Raji (cell line): Measurements from ENCODE around the gene VAV1.

Source experiments
- POLR2A ChIP-seq: IDR thresholded peaks from 2 replicates; pipeline ENCODE4 v1.6.1; 2011; ENCODE audit warnings: low read depth, low read length, control low read depth; ENCODE audit not compliant: insufficient read depth

The VAV1 gene, protein sequence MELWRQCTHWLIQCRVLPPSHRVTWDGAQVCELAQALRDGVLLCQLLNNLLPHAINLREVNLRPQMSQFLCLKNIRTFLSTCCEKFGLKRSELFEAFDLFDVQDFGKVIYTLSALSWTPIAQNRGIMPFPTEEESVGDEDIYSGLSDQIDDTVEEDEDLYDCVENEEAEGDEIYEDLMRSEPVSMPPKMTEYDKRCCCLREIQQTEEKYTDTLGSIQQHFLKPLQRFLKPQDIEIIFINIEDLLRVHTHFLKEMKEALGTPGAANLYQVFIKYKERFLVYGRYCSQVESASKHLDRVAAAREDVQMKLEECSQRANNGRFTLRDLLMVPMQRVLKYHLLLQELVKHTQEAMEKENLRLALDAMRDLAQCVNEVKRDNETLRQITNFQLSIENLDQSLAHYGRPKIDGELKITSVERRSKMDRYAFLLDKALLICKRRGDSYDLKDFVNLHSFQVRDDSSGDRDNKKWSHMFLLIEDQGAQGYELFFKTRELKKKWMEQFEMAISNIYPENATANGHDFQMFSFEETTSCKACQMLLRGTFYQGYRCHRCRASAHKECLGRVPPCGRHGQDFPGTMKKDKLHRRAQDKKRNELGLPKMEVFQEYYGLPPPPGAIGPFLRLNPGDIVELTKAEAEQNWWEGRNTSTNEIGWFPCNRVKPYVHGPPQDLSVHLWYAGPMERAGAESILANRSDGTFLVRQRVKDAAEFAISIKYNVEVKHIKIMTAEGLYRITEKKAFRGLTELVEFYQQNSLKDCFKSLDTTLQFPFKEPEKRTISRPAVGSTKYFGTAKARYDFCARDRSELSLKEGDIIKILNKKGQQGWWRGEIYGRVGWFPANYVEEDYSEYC

DNA sequence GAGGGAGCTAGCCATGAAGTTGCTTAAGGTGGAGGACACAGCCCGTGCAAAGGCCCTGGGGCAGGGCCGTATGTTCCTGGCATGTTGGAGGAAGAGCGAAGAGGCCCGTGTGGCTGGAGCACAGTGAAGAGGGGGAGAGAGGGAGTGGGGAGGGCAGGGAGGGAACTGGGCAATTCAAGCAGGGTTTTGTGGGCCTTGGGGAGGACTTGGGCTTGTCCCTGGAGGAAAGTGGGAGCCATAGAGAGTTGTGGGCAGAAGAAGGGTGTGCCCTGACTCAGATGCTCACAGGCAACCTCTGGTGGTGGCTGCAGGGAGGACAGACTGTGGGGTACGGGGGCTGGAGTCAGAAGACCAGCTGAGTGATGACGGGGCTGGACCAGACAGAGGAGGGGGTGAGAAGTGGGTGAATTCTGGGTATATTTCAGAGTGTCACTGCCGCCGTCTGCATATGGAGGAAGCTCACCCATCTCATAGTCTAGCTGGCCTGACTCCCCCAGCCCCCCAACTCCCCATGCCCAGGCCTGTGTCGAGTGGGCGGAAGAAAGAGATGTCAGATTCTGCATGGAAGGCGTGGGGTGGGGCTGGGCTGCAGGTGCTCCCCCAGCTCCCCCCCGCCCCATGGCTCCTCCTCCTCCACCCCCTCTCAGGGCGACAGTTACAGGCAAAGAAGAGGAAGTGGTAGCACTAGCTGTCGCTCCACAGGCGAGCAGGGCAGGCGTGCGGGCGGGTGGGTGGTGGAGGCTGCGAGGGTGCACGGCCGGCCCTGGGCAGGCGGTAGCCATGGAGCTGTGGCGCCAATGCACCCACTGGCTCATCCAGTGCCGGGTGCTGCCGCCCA, at the start of gene VAV1:
Gene VAV1, plus strand, starts transcription at position 681 of the 838 bp plus-strand sequence. Its CDS starts 100 bp downstream, at position 781.
- peak; percentile 89 for TF ChIP-seq POLR2A

DNA sequence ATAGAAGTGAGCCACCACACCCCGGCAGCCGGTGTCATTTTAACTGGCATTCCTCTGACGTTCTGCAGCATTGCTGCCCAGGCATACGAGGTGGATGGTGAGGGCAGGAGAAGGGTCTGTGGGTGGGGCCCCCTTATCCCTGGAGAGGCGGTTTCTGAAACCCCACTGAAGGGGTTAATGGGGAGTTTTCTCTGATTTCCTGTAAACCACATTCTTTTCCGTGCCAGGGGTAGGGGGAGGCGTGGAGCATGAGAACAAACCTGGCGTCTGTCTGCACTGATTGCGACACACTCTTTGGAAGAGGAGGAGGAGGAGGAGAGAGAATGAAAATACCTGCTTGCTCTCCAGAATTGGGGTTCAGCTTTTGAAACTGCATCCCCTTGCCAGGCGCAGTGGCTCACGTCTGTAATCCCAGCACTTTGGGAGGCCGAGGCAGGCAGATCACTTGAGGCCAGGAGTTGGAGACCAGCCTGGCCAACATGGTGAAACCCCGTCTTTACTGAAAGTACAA, 49.3 kb upstream of the VAV1 start:
- TF ChIP-seq POLR2A: no peak

- TF ChIP-seq POLR2A: no peak
Observed at GRCh38 chr19:6723738-6724137, 48.8 kb upstream of the VAV1 start.

GRCh38 chr19:6724631-6725492, 47.6 kb upstream of the VAV1 start:
- TF ChIP-seq POLR2A: no peak

DNA sequence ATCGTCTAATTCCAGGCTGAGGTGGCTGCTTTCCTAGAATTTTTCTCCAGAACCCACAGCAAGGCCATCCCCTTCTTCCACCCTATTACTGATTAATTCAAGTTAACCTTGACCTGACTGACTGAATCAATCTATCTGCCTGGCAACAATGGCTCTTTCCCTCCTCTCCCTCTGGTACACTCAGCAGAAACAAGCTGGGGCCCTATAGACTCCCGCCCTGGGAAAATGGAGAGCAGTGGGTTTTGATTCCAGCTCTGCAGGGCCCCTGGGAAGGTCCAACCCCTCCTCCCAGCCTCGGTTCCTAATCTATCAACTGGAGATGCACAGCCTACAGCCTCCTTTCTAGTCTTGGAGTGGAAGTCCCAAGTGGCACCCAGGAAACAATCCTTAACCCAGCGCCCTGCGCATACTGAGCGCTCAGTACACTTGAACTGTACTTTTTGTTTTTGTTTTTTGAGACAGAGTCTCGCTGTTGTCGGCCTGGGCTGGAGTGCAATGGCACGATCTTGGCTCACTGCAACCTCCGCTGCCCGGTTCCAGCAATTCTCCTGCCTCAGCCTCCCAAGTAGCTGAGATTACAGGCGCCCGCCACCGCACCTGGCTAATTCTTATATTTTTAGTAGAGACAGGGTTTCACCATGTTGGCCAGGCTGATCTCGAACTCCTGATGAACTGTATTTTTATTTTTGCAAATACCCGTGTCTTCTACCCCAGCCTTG, 46.8 kb upstream of the VAV1 start:
- no peak for TF ChIP-seq POLR2A

GRCh38 chr19:6728346-6728745, 44.2 kb upstream of the VAV1 start:
- no peak for TF ChIP-seq POLR2A

DNA sequence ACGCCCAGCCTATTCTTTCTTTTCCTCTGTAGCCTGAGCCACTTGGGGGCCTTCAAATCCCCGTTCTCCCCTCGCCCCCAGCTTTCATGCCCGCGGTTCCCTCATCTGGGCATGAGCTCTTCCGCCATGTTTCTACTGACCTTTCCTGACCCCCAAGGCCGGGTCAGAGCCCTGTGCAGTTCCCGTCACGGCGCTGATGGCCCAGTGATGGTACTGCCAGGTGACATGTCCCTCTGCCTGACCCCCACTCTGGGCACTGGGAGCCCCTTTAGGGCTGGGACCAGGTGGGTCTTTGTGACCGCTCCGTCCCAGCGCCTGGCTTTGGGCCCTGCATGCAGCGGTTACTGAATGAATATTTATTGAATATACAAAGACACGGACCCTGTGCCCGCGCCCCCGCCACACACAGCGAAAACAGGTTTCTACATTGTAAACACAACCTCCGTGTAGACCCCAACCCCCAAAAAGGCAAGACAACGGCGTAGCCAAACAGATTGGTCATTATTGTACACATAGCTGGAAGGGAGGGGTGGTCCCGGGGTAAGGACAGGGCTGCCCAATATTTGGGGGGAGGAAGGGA, 42.8 kb upstream of the VAV1 start:
- no peak for TF ChIP-seq POLR2A

- no peak for TF ChIP-seq POLR2A
Observed at GRCh38 chr19:6730153-6730804, 42.2 kb upstream of the VAV1 start.

DNA sequence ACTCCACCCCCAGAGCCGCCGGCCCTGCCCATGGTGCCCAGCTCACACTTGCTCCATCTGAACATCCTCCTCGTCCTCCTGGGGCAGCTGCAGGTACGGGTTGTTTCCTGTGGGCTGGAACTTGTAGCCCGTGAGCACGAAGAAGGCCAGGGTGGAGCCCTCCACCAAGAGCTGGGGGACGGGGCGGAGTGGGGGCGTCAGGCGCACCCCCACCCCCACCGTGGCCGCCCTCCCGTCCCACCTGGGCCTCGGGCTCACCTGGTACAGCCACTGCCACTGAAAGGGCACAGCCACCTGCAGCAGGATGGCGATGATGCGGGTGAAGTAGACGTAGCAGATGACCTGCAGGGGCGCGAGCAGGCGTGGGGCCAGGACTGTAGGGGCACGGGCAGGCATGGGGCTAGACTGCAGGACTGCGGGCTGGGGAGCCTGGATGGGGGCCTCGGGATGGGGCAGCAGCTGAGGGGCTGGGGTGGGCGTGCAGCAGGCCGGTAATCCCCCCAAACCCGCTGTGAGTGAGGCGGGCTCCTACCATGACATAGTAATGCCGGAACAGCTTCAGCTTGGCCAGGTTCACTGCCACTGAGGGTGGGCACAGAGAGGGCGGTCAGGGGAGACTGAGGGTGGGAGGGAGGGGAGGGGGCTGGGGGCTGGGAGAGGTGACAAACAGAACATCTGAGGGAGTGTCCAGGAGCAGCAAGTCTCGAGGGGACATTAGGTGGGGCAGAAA, 41.4 kb upstream of the VAV1 start:
- TF ChIP-seq POLR2A: no peak

- no peak for TF ChIP-seq POLR2A
Observed at GRCh38 chr19:6731822-6732221, 40.7 kb upstream of the VAV1 start.

DNA sequence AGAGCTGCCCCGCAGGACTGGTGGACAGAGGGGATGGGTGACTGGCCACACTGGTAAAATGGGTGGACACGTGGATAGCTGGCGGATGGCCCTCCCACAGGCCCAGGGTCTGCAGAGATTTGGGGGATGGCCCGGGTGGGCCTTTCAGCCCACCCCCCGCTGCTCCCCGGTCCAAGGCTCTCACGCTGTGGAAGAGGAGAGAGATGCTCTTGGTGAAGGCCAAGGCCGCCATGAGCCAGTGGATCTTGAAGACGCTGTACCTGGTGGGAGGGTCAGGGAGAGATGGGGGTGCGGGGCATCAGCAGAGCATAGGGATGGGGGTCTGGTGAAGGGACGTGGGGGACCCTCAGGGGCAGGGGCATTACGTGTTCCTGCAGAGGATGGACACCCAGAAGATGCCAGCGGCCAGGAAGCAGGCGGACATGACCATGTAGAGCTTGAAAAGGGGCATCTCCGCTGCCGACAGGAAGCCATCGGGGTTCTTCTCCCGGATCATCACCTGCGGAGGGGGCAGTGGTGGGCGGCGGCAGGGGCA, 39.6 kb upstream of the VAV1 start:
- no peak for TF ChIP-seq POLR2A

DNA sequence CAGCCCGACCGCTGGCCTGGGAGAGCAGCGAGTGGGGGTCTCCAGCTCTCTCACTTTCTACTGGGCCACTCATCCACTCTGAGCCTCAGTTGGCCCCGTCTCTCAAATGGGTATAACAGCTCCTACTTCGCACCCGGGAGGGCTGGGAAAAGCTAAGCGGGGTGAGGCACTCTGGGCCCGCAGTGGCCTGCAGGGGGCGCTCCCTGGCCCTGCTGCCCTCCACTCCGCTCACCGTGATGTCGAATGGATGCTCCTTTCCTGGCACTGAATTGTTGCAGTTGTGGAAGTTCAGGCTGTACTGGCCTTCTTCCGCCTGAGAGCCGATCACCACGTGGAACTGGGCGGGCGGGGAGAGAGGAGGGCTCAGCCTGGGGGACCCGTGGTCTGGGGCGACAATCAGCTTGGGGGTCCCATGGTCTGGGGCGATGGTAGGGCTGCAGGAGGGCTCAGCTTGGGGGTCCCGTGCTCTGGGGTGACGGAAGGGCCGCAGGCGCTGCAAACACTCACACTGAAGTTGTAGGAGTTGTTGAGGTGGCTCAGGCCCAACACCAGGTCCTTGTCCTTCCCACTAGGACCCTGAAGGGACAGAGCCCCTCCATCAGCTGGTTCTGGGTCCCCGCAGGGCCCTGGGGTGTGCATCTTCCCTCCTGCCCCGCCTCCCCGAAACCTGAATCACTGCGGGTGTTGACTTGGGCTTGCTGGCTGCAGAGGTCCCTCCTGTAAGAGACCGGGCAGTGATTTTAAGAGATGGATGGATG, 39.0 kb upstream of the VAV1 start:
- TF ChIP-seq POLR2A: no peak
